GM13977 (cell line): ENCODE results near the gene LRP5.

ENCODE experiments used
- DNase-seq: peaks from one replicate; pipeline ENCODE4 v3.0.0; 2012; ENCODE audit warnings: low spot score
- CTCF ChIP-seq: IDR thresholded peaks from 2 replicates; pipeline ENCODE4 v1.5.1; 2012; ENCODE audit warnings: mild to moderate bottlenecking, control low read depth; ENCODE audit not compliant: insufficient read depth; ENCODE audit errors: extremely low read depth, missing control alignments
- in situ Hi-C: fragments of 300-500 bp; cut with MboI; formaldehyde crosslinking; loops from one replicate; pipeline ENCODE4 v1.12.0; 2022; ENCODE audit warnings: low sequenced_read_pairs, low pct_unique_long_range_greater_than_20kb, mixed read lengths, inconsistent platforms; ENCODE audit not compliant: unreplicated experiment

LRP5 gene

GRCh38 chr11:68413591-68413999, 101.2 kb downstream of the LRP5 start:
- no peak for DNase-seq
- TF ChIP-seq CTCF = no peak
- in situ Hi-C loops = no loop called here

GRCh38 chr11:68414496-68415221, 102.3 kb downstream of the LRP5 start:
- in situ Hi-C loops = no loop called here
- DNase-seq = no peak
- TF ChIP-seq CTCF = no peak

GRCh38 chr11:68416070-68416578, 103.7 kb downstream of the LRP5 start:
- no peak for TF ChIP-seq CTCF
- in situ Hi-C loops = no loop called here
- DNase-seq = no peak

- DNase-seq = no peak
- in situ Hi-C loops = no loop called here
- TF ChIP-seq CTCF = no peak
Measured at GRCh38 chr11:68418648-68419047, 106.3 kb downstream of the LRP5 start.

GRCh38 chr11:68420171-68420570, 107.8 kb downstream of the LRP5 start:
- no peak for DNase-seq
- TF ChIP-seq CTCF = no peak
- in situ Hi-C loops = no loop called here

GRCh38 chr11:68423481-68423880, 111.1 kb downstream of the LRP5 start:
- in situ Hi-C loops = no loop called here
- TF ChIP-seq CTCF = no peak
- DNase-seq = no peak
